Endodermal cell (in vitro differentiated cells): ENCODE data around the gene OR51F2. TPM values are rescaled to one million over a fixed set of nuclear protein-coding genes. Genes with fewer than 3 reads are reported as not detected.

Experiments
- DNase-seq: peaks from one replicate; pipeline ENCODE4 v3.0.0-alpha.2; 2017
- H3K27ac ChIP-seq: 2 replicates; pipeline ENCODE4 v1.5.1; 2013; ENCODE audit warnings: mild to moderate bottlenecking, low read depth, low read length, moderate library complexity
- H3K27me3 ChIP-seq: 2 replicates; pipeline ENCODE4 v1.6.1; 2013; ENCODE audit warnings: mild to moderate bottlenecking, low read length, moderate library complexity; ENCODE audit not compliant: insufficient read depth, control insufficient read depth, poor library complexity, severe bottlenecking
- H3K36me3 ChIP-seq: 2 replicates; pipeline ENCODE4 v1.7.0; 2013; ENCODE audit warnings: mild to moderate bottlenecking, low read length, moderate library complexity; ENCODE audit not compliant: control insufficient read depth, insufficient read depth
- H3K4me1 ChIP-seq: one replicate; pipeline ENCODE4 v1.7.0; 2013; ENCODE audit warnings: low read length; ENCODE audit not compliant: control insufficient read depth, insufficient read depth
- H3K4me3 ChIP-seq: 2 replicates; pipeline ENCODE4 v1.5.1; 2013; ENCODE audit warnings: mild to moderate bottlenecking, low read length, moderate library complexity
- H3K9ac ChIP-seq: 2 replicates; pipeline ENCODE4 v1.6.1; 2013; ENCODE audit warnings: mild to moderate bottlenecking, low read length, moderate library complexity; ENCODE audit not compliant: poor library complexity, severe bottlenecking; ENCODE audit errors: extremely low read depth
- H3K9me3 ChIP-seq: 2 replicates; pipeline ENCODE4 v1.6.1; 2013; ENCODE audit warnings: mild to moderate bottlenecking, low read length, moderate library complexity; ENCODE audit not compliant: control insufficient read depth
- H3K27ac Mint-ChIP-seq: 2 replicates; pipeline ENCODE4 v1.8.0; 2020; ENCODE audit warnings: mixed read lengths
- H3K27me3 Mint-ChIP-seq: 2 replicates; pipeline ENCODE4 v1.8.0; 2021; ENCODE audit warnings: mild to moderate bottlenecking, mixed read lengths; ENCODE audit not compliant: insufficient read depth
- H3K36me3 Mint-ChIP-seq: 2 replicates; pipeline ENCODE4 v1.8.0; 2020; ENCODE audit warnings: low read depth, mixed read lengths
- H3K4me1 Mint-ChIP-seq: 2 replicates; pipeline ENCODE4 v1.8.0; 2020; ENCODE audit warnings: mixed read lengths
- H3K4me3 Mint-ChIP-seq: 2 replicates; pipeline ENCODE4 v1.8.0; 2020; ENCODE audit warnings: mild to moderate bottlenecking, moderate library complexity, mixed read lengths
- H3K9me3 Mint-ChIP-seq: 2 replicates; pipeline ENCODE4 v1.8.0; 2020; ENCODE audit warnings: mild to moderate bottlenecking, mixed read lengths
- CTCF ChIP-seq: fragments of 200-600 bp; sonication (generic); conservative IDR thresholded peaks from 2 replicates; pipeline ENCODE4 v1.5.0; 2021; ENCODE audit warnings: antibody characterized with exemption, mild to moderate bottlenecking
- WGBS, 2 experiments: methylation state at CpG; one replicate each; pipeline versions ENCODE4 v1.1.5 to v1.1.7; 2013; ENCODE audit warnings: missing lambda C conversion rate in 2 of 2, mixed read lengths in 1 of 2; ENCODE audit not compliant: insufficient coverage in 1 of 2, insufficient read length in 1 of 2; 5-methylcytosine and 5-hydroxymethylcytosine counted together
- total RNA-seq, 2 donors: library from RNA; stranded (reverse); fragmentation: NEBNext Ultra II Directional in 1 of 2; extraction: Animal tissue kit (Norgen Biotek cat#: 25700) in 1 of 2; gene quantifications; 2 replicates in 1 of 2; 3 replicates in 1 of 2; pipeline ENCODE4 v1.2.1, GENCODE V29; 2021

OR51F2 gene
- total RNA-seq, 2 donors from 2014 or later: not detected

GRCh38 chr11:4826425-4826824 is 5.3 kb downstream of the OR51F2 start:
- Mint-ChIP-seq H3K4me1 (no peaks in the 10 kb centered on the region), H3K9me3 (no peaks in the 10 kb centered on the region), H3K36me3 (no peaks in the 10 kb centered on the region), H3K4me3 (no peak overlapping the region), H3K27ac (no peak overlapping the region), H3K27me3 (no peaks in the 10 kb centered on the region)
- Histone ChIP-seq H3K27ac (no peak overlapping the region), H3K27me3 (no peaks in the 10 kb centered on the region), H3K9ac (no peak overlapping the region), H3K4me1 (no peaks in the 10 kb centered on the region), H3K9me3 (no peaks in the 10 kb centered on the region), H3K36me3 (no peaks in the 10 kb centered on the region), H3K4me3 (no peak overlapping the region)
- DNase-seq: no peak
- TF ChIP-seq CTCF: peak; percentile 80

GRCh38 chr11:4830346-4830745 is 9.2 kb downstream of the OR51F2 start:
- TF ChIP-seq CTCF: no peak
- Mint-ChIP-seq H3K9me3 (no peaks in the 10 kb centered on the region), H3K4me3 (no peak overlapping the region), H3K4me1 (peaks cover 3% of the 10 kb centered on the region), H3K27me3 (no peaks in the 10 kb centered on the region), H3K27ac (no peak overlapping the region), H3K36me3 (no peaks in the 10 kb centered on the region)
- DNase-seq: no peak
- no peak overlapping the region for H3K9ac ChIP-seq
- no peak overlapping the region for H3K27ac ChIP-seq
- H3K4me1 ChIP-seq: no peaks in the 10 kb centered on the region
- no peak overlapping the region for H3K4me3 ChIP-seq
- no peaks in the 10 kb centered on the region for H3K9me3 ChIP-seq
- H3K27me3 ChIP-seq: no peaks in the 10 kb centered on the region
- WGBS, 2 experiments: 78 to 80% methylated on average over 1 of the region's 1 CpG
- H3K36me3 ChIP-seq: no peaks in the 10 kb centered on the region

DNA sequence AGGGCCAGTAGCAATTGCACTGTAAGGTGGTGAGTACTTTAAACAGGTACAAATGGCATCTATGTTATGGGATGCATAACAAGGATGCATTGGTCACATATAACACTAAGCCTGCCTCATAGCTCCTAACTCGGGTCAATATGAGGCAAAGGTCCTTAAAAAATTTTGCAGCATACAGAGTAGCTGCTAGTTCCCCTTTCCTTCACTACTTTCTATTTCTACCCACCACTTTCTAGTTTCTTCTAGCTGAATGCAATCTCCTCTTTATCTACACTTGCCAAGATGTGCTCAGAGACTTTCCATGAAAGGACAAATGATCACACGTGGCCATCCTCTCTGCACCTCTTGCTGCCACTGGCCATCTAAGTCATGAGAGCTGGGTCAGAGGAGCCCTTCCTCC is 9.8 kb downstream of the OR51F2 start:
- WGBS, 2 experiments: 54 to 100% methylated on average over 1 to 2 of the region's 2 CpGs

More for the DNA sequence above, 9.8 kb downstream of the OR51F2 start:
- no peak for DNase-seq
- Histone ChIP-seq H3K4me1 (no peaks in the 10 kb centered on the region), H3K9me3 (no peaks in the 10 kb centered on the region), H3K27ac (no peak overlapping the region), H3K9ac (no peak overlapping the region), H3K27me3 (no peaks in the 10 kb centered on the region), H3K36me3 (no peaks in the 10 kb centered on the region), H3K4me3 (no peak overlapping the region)
- Mint-ChIP-seq H3K27me3 (no peaks in the 10 kb centered on the region), H3K36me3 (no peaks in the 10 kb centered on the region), H3K27ac (no peak overlapping the region), H3K9me3 (no peaks in the 10 kb centered on the region), H3K4me1 (peaks cover 4% of the 10 kb centered on the region), H3K4me3 (no peak overlapping the region)
- TF ChIP-seq CTCF: no peak
